ENCODE data around the gene PPM1G.

Gene PPM1G

GRCh38 chr2:27373567-27373966 lies 35.8 kb downstream of the PPM1G start:
- no peak for FAIRE-seq
- no peak for DNase-seq (ENCODE audit: insufficient read length, low spot score)
- TF ChIP-seq CTCF (IDR thresholded peaks at IDR 0.05; ENCODE audit: insufficient read depth, missing control alignments): no peak

- no peak for DNase-seq (ENCODE audit: insufficient read length, low spot score)
- FAIRE-seq: no peak
- no peak for TF ChIP-seq CTCF (IDR thresholded peaks at IDR 0.05; ENCODE audit: insufficient read depth, missing control alignments)
Observed at GRCh38 chr2:27372937-27373336, 36.5 kb downstream of the PPM1G start.

GRCh38 chr2:27370816-27371620 lies 38.4 kb downstream of the PPM1G start:
- no peak for TF ChIP-seq CTCF (IDR thresholded peaks at IDR 0.05; ENCODE audit: insufficient read depth, missing control alignments)
- no peak for DNase-seq (ENCODE audit: insufficient read length, low spot score)
- no peak for FAIRE-seq

GRCh38 chr2:27370026-27370815 lies 39.2 kb downstream of the PPM1G start, which contains the start of the genes EIF2B4 and SNX17:
EIF2B4 (minus strand) TSS chr2:27370338; CDS start chr2:27370314, 24 bp downstream.
SNX17 (plus strand) TSS chr2:27370616; CDS start chr2:27370744, 128 bp downstream.
- TF ChIP-seq CTCF (IDR thresholded peaks at IDR 0.05; ENCODE audit: insufficient read depth, missing control alignments): peak; percentile 85
- DNase-seq (ENCODE audit: insufficient read length, low spot score) (peak; percentile 77), FAIRE-seq (no peak)

- no peak for DNase-seq (ENCODE audit: insufficient read length, low spot score)
- TF ChIP-seq CTCF (IDR thresholded peaks at IDR 0.05; ENCODE audit: insufficient read depth, missing control alignments): no peak
- FAIRE-seq: no peak
Observed at GRCh38 chr2:27369471-27370025, 39.8 kb downstream of the PPM1G start.

GRCh38 chr2:27363933-27364332 lies 45.5 kb downstream of the PPM1G start:
- FAIRE-seq (no peak), DNase-seq (ENCODE audit: insufficient read length, low spot score) (no peak)
- TF ChIP-seq CTCF (IDR thresholded peaks at IDR 0.05; ENCODE audit: insufficient read depth, missing control alignments): no peak

All from D721Med (cell line).